ENCODE data around the gene AOC3.

AOC3 gene, protein sequence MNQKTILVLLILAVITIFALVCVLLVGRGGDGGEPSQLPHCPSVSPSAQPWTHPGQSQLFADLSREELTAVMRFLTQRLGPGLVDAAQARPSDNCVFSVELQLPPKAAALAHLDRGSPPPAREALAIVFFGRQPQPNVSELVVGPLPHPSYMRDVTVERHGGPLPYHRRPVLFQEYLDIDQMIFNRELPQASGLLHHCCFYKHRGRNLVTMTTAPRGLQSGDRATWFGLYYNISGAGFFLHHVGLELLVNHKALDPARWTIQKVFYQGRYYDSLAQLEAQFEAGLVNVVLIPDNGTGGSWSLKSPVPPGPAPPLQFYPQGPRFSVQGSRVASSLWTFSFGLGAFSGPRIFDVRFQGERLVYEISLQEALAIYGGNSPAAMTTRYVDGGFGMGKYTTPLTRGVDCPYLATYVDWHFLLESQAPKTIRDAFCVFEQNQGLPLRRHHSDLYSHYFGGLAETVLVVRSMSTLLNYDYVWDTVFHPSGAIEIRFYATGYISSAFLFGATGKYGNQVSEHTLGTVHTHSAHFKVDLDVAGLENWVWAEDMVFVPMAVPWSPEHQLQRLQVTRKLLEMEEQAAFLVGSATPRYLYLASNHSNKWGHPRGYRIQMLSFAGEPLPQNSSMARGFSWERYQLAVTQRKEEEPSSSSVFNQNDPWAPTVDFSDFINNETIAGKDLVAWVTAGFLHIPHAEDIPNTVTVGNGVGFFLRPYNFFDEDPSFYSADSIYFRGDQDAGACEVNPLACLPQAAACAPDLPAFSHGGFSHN

DNA sequence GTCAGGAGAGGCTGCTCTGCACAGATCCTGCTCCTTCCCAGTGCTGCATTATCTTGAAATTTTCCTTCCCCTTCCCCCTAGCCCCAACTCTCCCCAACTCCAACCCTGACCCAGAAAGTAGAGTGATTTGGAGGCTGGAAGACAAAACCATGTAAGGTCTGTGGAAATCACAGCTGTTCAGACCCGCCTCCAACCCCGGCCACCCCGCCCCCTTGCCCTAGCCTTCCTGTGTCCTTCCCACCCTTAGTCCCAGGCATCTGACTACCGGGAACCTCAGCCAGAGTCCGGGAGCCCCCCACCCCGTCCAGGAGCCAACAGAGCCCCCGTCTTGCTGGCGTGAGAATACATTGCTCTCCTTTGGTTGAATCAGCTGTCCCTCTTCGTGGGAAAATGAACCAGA, at the start of gene AOC3:
AOC3 (plus strand) TSS at position 246 of the 400 bp plus-strand sequence; CDS start at position 391, 145 bp downstream.
- no peak for DNase-seq (ENCODE audit: low read depth, low spot score)

DNA sequence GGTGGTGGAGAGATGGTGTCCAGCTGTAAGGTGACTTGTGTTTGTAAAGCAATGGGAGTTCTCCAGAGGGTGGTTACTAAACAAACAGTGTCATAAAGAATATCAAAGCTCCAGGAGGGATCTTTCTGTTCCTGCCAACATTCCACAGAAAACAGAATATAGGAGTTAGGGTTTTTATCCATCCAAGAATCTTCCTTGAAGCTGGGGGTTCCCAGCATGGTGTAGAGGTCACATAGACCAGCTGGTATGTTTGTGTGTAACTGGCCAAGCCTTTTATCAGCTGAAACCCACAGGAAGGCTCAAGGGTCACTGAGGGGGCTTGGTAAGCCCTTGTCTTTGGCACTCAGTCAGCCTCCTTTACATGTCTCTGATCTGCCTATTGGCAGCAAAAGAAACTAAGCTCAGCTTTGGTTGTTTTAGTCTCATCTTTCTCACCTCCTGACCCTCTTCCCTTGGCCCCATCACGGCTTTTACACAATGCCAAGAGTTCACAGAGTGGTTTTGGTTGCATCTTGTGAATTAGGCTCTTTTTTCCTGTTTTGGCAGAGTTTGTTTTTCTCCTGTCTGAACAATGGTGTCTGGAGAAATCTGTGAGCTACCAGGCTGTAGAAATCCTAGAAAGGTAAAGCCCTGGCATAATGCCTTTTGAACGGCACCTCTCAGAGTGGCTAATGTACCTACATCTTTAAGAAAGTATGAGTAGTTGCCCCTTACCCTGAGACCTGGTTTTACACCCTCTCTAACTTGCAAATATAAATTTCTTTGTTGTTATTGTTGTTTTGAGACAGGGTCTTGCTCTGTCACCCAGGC, 47.7 kb upstream of the AOC3 start:
- DNase-seq (ENCODE audit: low read depth, low spot score) = no peak

DNA sequence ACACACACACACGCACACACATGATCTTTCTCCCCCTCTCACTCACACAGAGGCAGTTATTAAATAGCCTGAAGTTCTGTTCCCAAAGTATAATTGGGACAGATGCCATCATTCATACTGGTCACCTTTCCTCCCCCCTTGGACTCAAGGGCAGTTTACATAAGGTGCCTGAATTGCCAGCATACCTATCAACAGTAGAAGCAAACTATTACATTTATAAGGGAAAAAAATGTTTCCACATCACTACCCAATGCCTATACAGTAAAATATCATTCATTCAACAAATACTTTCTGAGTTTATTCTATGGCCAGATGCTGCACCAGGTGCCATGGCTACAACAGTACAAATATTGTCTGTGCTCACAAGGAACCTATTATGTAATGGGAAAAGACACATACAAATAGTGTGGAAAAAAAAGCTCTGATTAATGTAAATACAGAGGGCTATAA, 46.1 kb upstream of the AOC3 start:
- DNase-seq (ENCODE audit: low read depth, low spot score) = no peak

DNA sequence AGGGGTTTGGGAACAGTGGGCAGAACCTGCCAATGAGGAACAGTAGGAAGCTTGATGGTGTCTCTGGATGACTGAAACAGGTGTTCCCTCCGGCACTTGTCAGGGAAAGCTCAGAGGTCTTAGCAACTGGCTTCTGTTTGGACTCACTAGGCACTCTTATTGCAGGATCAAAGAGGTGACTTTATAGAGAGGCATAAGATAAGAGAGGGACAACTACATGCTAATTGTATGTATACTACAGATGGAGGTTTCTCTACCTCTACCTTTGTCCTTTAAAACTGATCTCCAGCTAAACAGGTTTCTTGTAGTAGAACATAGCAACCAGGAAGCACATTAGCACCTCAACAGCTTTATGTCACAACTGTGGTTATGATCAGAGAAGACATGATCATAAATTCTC, 44.8 kb upstream of the AOC3 start:
- DNase-seq (ENCODE audit: low read depth, low spot score) = no peak

DNA sequence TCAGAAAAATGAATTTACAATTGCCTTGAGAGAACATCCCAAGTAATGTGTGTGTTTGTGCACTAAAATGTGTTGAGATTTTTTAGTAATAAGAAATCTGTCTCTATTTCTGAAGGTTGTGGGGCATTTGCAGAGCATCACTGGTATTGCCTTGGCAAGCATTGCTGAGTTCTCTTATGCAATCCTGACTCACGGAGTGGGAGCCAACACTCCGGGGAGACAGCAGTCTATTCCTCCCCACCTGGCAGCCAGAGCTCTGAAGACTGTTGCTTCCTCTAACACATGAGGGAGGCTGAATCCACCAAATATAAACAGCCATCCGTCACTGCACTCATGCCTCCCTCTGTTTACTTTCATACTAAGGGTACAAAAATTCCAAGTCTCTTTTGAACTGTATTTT, 41.7 kb upstream of the AOC3 start:
- DNase-seq (ENCODE audit: low read depth, low spot score) = no peak

DNA sequence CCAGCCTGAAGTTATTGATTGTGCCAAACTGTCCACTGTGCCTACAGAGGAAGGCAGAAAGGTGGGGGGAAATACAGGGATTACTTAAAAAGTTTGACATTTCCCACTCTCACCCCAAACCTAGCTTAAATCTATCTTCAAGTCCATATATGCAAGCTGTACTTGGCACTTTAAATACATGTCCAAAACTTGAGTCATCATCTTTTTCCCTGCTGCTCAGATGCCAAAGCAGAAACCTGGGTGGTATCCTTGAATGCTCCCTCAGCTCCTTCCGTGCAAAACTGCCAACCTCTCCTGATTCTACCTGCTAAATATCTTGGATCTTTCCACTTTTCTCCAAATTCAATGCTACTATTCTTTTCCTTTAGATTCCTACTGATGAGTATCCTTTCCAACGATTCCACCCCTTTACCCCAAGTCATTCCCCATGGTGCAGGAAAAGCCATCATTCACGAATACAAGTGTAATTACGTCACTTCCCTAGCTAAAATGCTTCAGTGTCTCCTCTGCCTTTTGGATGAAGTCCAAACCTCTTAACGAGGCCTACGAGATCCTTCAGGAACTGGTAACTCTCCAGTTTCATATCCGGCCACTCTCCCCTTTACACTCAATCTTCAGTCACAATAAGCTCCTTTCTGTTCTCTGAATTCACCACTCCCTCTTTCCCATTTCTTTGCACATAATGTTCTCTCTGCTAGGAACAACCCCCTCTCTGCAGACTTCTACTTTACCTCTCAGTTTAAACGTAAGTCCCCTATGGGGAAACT, 36.2 kb upstream of the AOC3 start:
- DNase-seq (ENCODE audit: low read depth, low spot score) = no peak

DNA sequence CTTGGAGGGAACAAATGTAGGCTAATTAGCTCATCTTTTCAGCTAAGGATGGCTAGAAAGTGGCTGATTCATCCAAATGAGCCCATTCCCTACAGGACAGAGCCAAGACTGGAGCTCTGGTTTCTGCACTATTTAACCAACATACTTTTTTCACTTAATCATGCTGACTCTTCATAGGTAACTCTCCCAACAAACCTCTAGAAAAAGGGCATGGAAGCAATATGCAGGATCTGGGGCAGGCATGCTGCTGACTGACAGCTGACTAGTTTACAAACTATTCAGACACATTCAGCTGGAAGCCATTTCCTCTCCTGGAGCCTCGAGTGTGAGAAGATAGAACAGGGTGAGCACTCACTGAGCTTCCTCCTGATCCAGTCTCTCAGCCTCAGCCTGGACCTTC, 33.1 kb upstream of the AOC3 start:
- no peak for DNase-seq (ENCODE audit: low read depth, low spot score)

DNA sequence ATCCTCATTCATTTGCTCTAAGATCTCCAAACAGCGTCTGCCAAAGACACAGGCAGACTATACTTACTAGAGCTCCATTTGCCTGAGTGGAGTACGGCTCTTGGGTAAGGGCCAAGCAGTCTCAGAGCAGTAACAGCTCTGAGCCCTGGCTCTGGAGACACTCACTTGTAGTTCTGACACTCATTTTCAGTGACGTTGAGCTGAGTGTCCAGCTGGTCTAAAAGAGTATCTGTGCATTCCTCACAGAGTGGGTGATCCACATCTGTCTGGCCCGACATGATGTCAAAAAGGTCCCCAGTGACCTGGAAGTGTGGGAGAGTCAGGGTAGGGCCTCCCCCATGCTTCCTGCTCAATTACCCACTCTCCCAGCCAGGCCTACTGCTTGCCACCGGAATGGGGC, 32.6 kb upstream of the AOC3 start:
- no peak for DNase-seq (ENCODE audit: low read depth, low spot score)

DNA sequence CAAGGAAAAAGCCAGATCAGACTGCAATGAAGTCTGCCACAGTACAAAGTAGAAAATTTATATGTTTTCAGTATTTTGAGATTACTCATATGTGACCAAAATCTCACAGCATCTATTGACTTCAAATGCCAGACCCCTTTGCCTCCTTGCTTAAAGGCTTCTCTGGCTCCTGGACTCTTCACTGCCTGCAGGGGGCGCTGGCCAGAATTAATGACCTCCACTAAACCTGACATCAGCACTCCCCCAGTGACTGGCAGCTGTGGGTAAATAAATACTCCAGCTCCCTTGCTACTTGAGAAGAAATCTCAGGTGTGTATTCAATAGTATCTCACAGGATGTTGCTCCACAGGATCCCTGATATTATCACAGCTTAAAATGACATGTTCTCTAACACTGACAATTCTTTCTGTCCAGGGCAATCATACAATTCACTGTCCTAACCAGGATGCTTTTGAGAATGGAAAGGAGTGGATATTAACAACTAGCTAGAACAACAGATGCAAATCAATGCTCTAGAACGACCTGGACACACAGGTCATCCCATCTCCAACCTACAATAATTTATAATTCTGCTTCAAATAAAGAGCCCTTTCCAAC, 31.0 kb upstream of the AOC3 start:
- no peak for DNase-seq (ENCODE audit: low read depth, low spot score)

DNA sequence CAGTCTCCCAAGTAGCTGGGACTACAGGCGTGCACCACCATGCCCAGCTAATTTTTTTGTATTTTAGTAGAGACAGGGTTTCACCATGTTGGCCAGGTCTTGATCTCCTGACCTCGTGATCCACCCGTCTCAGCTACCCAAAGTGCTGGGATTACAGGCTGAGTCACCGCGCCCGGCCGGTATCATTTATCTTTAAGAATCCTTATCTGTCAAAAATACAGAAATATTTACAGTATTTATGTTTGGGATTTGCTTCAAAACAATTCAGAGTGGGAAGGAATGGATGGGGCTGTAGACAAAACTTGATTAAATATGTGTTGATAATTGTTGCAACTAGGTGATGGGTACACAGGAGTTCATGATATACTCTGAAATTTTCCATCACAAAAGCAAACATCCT, 29.8 kb upstream of the AOC3 start:
- no peak for DNase-seq (ENCODE audit: low read depth, low spot score)

DNA sequence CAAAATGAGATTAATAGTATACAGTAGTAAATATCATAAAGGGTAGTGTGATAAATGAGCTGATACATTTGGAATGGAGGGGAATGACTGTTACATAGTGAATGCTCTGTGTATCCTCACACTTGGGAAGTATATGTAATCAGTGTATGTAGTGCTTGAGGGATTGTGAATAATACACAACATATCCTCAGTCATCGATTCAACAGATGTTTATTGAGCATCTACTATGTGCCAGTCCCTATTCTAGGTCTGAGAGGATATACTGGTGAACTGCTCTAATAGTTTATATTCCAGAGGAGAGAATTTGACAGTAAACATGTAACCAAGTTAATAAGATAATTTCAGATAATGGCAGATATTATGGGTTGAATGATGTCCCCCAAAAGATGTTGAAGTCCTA, 23.5 kb upstream of the AOC3 start:
- no peak for DNase-seq (ENCODE audit: low read depth, low spot score)

DNA sequence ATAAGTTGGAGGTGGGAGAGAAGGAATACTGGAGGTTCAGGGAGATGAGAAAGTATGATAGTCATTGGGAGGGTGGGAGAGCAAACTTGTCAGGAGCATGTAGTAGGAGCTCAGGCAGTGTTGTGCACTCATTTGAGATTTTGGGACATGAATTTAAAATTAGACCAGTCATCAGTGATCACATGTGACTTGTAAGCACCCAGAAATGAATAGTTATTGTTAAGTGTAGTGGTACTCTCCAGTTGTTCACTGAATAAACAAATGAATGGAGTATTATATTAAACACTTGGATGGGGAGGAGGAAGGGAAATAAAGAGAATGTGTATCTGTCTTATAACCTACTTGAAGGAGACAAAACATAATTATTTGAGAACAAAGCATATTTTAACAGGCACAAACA, 20.0 kb upstream of the AOC3 start:
- no peak for DNase-seq (ENCODE audit: low read depth, low spot score)

DNA sequence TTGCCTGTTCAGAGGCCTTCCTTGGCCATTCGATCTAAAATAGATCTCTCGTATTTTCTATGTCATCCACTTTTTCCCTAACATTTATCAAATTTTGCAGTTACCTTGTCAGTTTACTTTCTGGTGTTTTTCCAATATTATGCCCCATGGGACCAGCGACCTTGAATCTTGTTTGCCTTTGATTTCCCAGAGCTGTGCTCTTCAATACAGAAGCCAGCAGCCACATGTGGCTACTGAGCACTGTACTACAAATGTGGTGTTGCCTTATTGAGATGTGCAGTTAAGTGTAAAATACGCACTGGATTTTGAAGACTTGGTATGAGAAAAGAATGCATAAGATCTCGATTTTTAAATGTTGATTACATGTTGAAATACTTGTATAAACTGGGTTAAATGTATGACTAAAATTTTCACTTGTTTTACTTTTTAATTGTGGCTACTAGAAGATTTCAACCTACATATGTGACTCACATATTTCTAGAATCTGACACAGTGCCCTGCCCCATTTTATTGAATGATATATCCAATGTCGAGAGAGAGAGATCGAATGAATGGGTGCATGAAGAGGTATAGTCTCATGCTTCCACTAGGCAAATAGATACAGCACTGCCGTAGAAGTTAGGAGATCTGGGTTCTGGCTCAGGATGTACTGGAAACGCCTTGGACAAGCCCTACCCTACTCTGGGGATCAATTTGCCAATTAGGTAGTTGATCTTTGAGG, 18.6 kb upstream of the AOC3 start:
- DNase-seq (ENCODE audit: low read depth, low spot score) = no peak

DNA sequence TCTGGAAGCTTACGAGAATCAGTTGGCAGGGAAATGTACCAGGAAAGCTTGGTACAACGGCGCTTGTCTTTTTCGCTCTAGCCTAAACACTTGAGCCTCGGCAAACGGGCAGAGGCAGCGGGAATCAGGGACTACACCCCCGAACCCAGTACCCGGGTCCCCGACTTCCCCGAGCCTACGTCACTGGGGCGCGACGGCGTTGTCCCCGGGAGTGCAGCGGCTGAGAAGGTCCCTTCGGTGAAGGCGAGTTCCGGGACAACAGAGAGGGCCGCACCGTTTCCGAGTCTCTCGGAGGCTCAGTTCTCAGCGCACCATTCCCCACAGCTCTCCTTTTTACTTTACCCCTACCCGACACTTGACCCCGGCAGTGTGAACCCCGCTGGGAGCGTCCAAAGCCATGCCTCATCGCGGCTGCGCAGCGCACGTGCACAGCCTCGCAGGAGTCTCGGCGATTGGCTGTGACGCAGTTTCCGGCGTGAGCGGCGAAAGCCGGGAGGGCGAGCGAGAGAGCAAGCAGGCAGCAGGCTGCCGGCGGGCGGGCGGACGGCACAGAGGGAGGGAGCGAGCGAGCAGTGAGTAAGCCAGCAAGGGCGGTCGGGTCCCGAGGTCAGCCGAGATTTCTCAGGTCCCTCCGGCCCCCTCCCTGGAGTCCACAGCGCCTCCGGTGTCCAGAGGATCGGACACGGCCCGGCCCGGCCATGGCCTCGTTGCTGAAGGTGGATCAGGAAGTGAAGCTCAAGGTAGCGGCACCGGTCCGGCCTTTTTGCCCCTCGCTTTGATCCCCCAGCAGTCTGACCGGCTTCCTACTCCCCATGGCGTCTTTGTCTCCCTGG, 17.8 kb upstream of the AOC3 start, which contains the start of gene PSME3:
PSME3 (plus strand) TSS at position 464 of the 833 bp plus-strand sequence; CDS start at position 699, 235 bp downstream.
- DNase-seq (ENCODE audit: low read depth, low spot score) = peak; percentile 74

DNA sequence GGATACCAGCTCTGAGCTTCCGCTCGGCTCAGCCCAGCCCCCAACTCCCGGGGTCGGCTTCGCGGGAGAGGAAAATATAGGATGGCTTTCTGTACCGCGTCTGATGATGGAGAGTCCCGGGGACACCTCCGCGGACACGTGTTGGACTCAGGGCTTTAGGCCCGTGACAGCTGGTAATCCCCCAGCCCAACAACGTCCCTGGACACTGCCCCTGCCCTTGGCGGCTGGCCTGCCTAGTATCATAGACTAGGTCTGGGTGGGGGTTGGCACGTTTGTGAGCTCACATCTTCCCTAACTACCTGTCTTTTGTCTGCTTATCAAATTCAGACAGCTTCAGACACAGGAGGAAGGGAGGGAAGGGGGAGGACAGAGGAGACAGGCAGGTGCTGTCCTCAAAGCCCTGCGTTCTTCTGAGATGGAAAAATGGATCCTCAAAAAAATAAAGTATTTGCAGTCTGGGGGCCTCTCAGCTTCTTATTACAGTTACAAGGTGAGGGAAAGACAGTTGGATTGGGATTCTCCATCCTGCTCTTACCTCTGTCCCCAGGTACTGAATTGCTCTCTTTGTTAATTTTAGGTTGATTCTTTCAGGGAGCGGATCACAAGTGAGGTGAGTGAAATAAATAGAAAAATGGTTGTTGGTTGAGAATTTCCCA, 17.1 kb upstream of the AOC3 start:
- no peak for DNase-seq (ENCODE audit: low read depth, low spot score)

DNA sequence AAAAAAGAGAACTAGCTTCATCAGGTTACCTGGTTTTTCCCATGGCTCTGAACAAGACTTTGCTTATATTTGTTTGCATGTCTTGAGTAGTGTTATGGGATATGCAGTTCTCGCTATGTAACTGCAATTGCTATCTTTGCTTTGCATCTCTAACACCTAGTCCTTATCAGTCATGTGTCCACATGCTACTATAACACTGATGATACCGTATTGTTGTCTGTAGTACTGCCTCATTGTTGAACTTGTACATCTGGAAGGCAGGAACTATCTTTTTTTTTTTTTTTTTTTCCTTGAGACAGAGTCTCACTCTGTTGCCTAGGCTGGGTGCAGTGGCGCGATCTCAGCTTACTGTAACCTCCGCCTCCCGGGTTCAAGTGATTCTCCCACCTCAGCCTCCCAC, 15.3 kb upstream of the AOC3 start:
- no peak for DNase-seq (ENCODE audit: low read depth, low spot score)

DNA sequence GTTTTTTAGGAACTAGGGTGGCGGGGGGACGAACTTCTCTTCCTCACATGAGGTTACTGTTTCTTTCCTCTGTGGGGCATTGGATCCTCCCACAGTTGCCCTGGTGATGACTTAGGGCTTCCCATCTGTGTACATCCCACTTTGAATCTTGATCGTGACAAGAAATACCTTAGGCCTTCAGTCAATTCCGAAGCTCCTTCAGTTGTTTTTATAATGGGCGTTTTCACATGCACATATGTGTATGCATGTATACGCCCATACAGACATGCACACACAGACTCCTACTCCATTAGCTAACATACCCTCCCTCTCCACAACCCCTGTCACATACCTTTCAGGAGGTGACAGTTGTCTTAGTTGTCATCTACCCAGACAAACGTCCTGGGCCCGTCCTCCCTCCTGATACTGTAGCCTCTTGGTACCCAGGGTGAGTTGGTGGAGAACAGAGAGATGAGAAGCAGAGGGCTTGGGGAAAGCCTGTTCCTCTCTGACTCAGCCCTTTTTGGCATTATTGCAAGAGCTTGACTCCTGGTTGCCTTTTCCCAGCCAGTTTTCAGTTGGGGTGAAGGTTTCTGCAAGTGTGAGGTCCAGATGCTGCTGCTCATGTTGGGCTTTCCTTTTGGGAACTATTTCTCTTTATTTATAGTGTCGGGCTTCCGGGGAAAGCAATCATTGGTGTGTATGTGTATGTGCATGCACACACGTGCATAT, 8.9 kb upstream of the AOC3 start:
- DNase-seq (ENCODE audit: low read depth, low spot score) = no peak

DNA sequence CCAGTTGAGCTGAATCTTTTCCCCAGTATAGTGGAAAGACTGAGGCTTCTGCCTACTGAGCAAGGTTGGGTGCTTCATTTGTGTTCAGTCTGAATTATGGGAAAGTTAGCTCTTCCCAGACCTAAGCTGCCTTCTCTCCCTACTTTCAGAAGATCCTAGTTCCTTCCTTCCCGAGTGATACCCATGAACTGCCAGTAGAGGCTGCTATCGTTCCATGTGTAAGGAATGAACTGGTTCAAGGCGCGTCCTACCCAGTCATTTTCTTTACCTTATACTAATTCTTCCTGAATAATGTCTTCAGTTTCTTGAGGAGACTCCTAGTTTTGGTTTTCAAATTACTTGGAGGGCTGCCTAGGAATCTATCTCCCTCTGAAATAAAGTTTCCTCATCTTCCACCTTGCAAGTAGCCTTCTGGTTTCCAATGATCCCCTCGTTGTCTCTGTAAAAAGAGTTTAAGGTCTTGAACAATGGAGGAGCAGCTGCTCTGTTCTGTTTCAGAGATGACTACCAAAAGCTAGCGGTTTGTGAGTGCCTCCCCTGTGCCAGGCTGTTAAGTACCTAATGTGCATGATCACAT, 7.6 kb upstream of the AOC3 start:
- DNase-seq (ENCODE audit: low read depth, low spot score) = no peak
